Measurements from ENCODE around the gene SLC17A2. TPM values are rescaled to one million over a fixed set of nuclear protein-coding genes. Genes with fewer than 3 reads are reported as not detected.

SLC17A2 gene
- total RNA-seq, 1 donor from 2014 or later = not detected

GRCh38 chr6:25874822-25875562 is 55.5 kb downstream of the SLC17A2 start:
- no peak for TF ChIP-seq CTCF (conservative IDR thresholded peaks at IDR 0.05)
- Mint-ChIP-seq H3K36me3 (no peaks in the 10 kb centered on the region), H3K27me3 (peaks cover 10% of the 10 kb centered on the region), H3K4me3 (no peak overlapping the region), H3K27ac (no peak overlapping the region), H3K4me1 (ENCODE audit: unreplicated experiment) (no peaks in the 10 kb centered on the region), H3K9me3 (no peaks in the 10 kb centered on the region)
- DNase-seq (ENCODE audit: extremely low spot score, unreplicated experiment) = no peak

- no peak within 1 kb of the TSS for H3K27ac Mint-ChIP-seq
- no peaks in the 10 kb centered on the region for H3K4me1 Mint-ChIP-seq (ENCODE audit: unreplicated experiment)
- no peaks in the 10 kb centered on the region for H3K9me3 Mint-ChIP-seq
- DNase-seq (ENCODE audit: extremely low spot score, unreplicated experiment) = no peak
- no peak within 1 kb of the TSS for H3K4me3 Mint-ChIP-seq
- no peaks in the 10 kb centered on the region for H3K36me3 Mint-ChIP-seq
- TF ChIP-seq CTCF (conservative IDR thresholded peaks at IDR 0.05) = no peak
- H3K27me3 Mint-ChIP-seq = peaks cover 10% of the 10 kb centered on the region
Measured at GRCh38 chr6:25874118-25874517, 56.4 kb downstream of the SLC17A2 start, which contains the start of gene SLC17A3. Gene SLC17A3, minus strand, starts transcription at chr6:25874243. Its CDS starts 5,856 bp downstream, at chr6:25868387.

GRCh38 chr6:25872814-25873213 is 57.7 kb downstream of the SLC17A2 start:
- Mint-ChIP-seq H3K4me3 (no peak overlapping the region), H3K4me1 (ENCODE audit: unreplicated experiment) (no peaks in the 10 kb centered on the region), H3K9me3 (no peaks in the 10 kb centered on the region), H3K27me3 (peaks cover 3% of the 10 kb centered on the region), H3K27ac (no peak overlapping the region), H3K36me3 (no peaks in the 10 kb centered on the region)
- no peak for DNase-seq (ENCODE audit: extremely low spot score, unreplicated experiment)
- no peak for TF ChIP-seq CTCF (conservative IDR thresholded peaks at IDR 0.05)

- H3K27me3 Mint-ChIP-seq = peaks cover 4% of the 10 kb centered on the region
- H3K27ac Mint-ChIP-seq = no peak overlapping the region
- H3K4me1 Mint-ChIP-seq (ENCODE audit: unreplicated experiment) = no peaks in the 10 kb centered on the region
Measured at GRCh38 chr6:25869840-25870239, 60.7 kb downstream of the SLC17A2 start.

GRCh38 chr6:25868436-25869183 is 61.9 kb downstream of the SLC17A2 start:
- Mint-ChIP-seq H3K4me3 (no peak overlapping the region), H3K9me3 (no peaks in the 10 kb centered on the region), H3K36me3 (no peaks in the 10 kb centered on the region), H3K27ac (no peak overlapping the region), H3K27me3 (peaks cover 11% of the 10 kb centered on the region), H3K4me1 (ENCODE audit: unreplicated experiment) (no peaks in the 10 kb centered on the region)
- no peak for DNase-seq (ENCODE audit: extremely low spot score, unreplicated experiment)
- no peak for TF ChIP-seq CTCF (conservative IDR thresholded peaks at IDR 0.05)

More at GRCh38 chr6:25869840-25870239, 60.7 kb downstream of the SLC17A2 start:
- Mint-ChIP-seq H3K9me3 (no peaks in the 10 kb centered on the region), H3K36me3 (no peaks in the 10 kb centered on the region), H3K4me3 (no peak overlapping the region)
- no peak for DNase-seq (ENCODE audit: extremely low spot score, unreplicated experiment)
- no peak for TF ChIP-seq CTCF (conservative IDR thresholded peaks at IDR 0.05)

All from type B pancreatic cell (in vitro differentiated cells).